Measurements from ENCODE around the gene BRD1. TPM values are rescaled to one million over a fixed set of nuclear protein-coding genes. Genes with fewer than 3 reads are reported as not detected.
A peak's percentile ranks its signal among the peaks of the same experiment; 100 is the strongest.

BRD1 gene
- total and polyA plus RNA-seq, 3 experiments from 2014 or later, result 4.9 to 35.1 (median 32.9) TPM

- H3K4me1 ChIP-seq (ENCODE audit: insufficient read depth, low read length), result peaks cover 6% of the 10 kb centered on the region
- H3K36me3 ChIP-seq (ENCODE audit: insufficient read depth, low read length), result no peaks in the 10 kb centered on the region
- no peak overlapping the region for H3K27ac ChIP-seq (ENCODE audit: low read depth, low read length)
- Mint-ChIP-seq H3K9me3 (peaks cover 0 to 2% (median 0%) of the 10 kb centered on the region in 5 donors), H3K4me3 (peak overlapping the region in 1 of 7 donors; percentile 36), H3K36me3 (no peaks in the 10 kb centered on the region), H3K27me3 (peaks cover 0 to 1% of the 10 kb centered on the region in 2 donors), H3K4me1 (peaks cover 9 to 15% (median 9%) of the 10 kb centered on the region in 3 donors), H3K27ac (peak overlapping the region in 1 of 8 donors; percentile 29)
- no peaks in the 10 kb centered on the region for H3K9me3 ChIP-seq (ENCODE audit: low read length)
- ChIA-PET POLR2A (no interaction called here), CTCF (interaction anchor here (1.5 kb wide), 1 partner anchor 11 kb away, joined by 4 read pairs; no protein-coding TSS in a partner anchor)
- DNase-seq, result no peak
- no peaks in the 10 kb centered on the region for H3K27me3 ChIP-seq (ENCODE audit: insufficient read depth, low read length, poor library complexity, severe bottlenecking)
- H3K4me3 ChIP-seq (ENCODE audit: low read length), result no peak overlapping the region
These were observed 71.0 kb downstream of the BRD1 start for GRCh38 chr22:49756676-49757075.

- Histone ChIP-seq H3K36me3 (ENCODE audit: insufficient read depth, low read length) (no peaks in the 10 kb centered on the region), H3K9me3 (ENCODE audit: low read length) (no peaks in the 10 kb centered on the region), H3K4me3 (ENCODE audit: low read length) (no peak overlapping the region), H3K27me3 (ENCODE audit: insufficient read depth, low read length, poor library complexity, severe bottlenecking) (no peaks in the 10 kb centered on the region), H3K4me1 (ENCODE audit: insufficient read depth, low read length) (peaks cover 4% of the 10 kb centered on the region), H3K27ac (ENCODE audit: low read depth, low read length) (no peak overlapping the region)
- Mint-ChIP-seq H3K9me3 (peaks cover 0 to 2% (median 0%) of the 10 kb centered on the region in 5 donors), H3K27ac (no peak overlapping the region), H3K4me3 (no peak overlapping the region), H3K27me3 (peaks cover 0 to 1% of the 10 kb centered on the region in 2 donors), H3K36me3 (no peaks in the 10 kb centered on the region), H3K4me1 (peaks cover 7 to 12% (median 7%) of the 10 kb centered on the region in 3 donors)
- ChIA-PET CTCF (no interaction called here), POLR2A (no interaction called here)
- no peak for DNase-seq
These were observed 71.5 kb downstream of the BRD1 start for GRCh38 chr22:49756201-49756600.

- no peak overlapping the region for H3K4me3 ChIP-seq (ENCODE audit: low read length)
- ChIA-PET CTCF (no interaction called here), POLR2A (no interaction called here)
- Mint-ChIP-seq H3K9me3 (peaks cover 0 to 2% (median 0%) of the 10 kb centered on the region in 5 donors), H3K4me3 (no peak overlapping the region), H3K4me1 (peaks cover under 1 to 6% (median 3%) of the 10 kb centered on the region in 3 donors), H3K27ac (no peak overlapping the region), H3K27me3 (peaks cover 0 to 1% of the 10 kb centered on the region in 2 donors), H3K36me3 (no peaks in the 10 kb centered on the region)
- H3K4me1 ChIP-seq (ENCODE audit: insufficient read depth, low read length), result no peaks in the 10 kb centered on the region
- no peaks in the 10 kb centered on the region for H3K36me3 ChIP-seq (ENCODE audit: insufficient read depth, low read length)
- no peak for DNase-seq
- no peak overlapping the region for H3K27ac ChIP-seq (ENCODE audit: low read depth, low read length)
- H3K9me3 ChIP-seq (ENCODE audit: low read length), result no peaks in the 10 kb centered on the region
- H3K27me3 ChIP-seq (ENCODE audit: insufficient read depth, low read length, poor library complexity, severe bottlenecking), result no peaks in the 10 kb centered on the region
These were observed 72.1 kb downstream of the BRD1 start for GRCh38 chr22:49755631-49756001.

- no peaks in the 10 kb centered on the region for H3K36me3 Mint-ChIP-seq
- Histone ChIP-seq H3K27me3 (ENCODE audit: insufficient read depth, low read length, poor library complexity, severe bottlenecking) (no peaks in the 10 kb centered on the region), H3K27ac (ENCODE audit: low read depth, low read length) (no peak overlapping the region), H3K9me3 (ENCODE audit: low read length) (no peaks in the 10 kb centered on the region), H3K36me3 (ENCODE audit: insufficient read depth, low read length) (no peaks in the 10 kb centered on the region), H3K4me3 (ENCODE audit: low read length) (no peak overlapping the region), H3K4me1 (ENCODE audit: insufficient read depth, low read length) (no peaks in the 10 kb centered on the region)
- POLR2A ChIA-PET, result no interaction called here
- CTCF ChIA-PET, result no interaction called here
- no peak overlapping the region for H3K27ac Mint-ChIP-seq
- peaks cover 0 to 2% (median 0%) of the 10 kb centered on the region in 5 donors for H3K9me3 Mint-ChIP-seq
- peaks cover 0 to 1% of the 10 kb centered on the region in 2 donors for H3K27me3 Mint-ChIP-seq
- peaks cover 0 to under 1% (median 0%) of the 10 kb centered on the region in 3 donors for H3K4me1 Mint-ChIP-seq
- no peak overlapping the region for H3K4me3 Mint-ChIP-seq
- DNase-seq, result no peak
These were observed 72.7 kb downstream of the BRD1 start for GRCh38 chr22:49754696-49755630.

- ChIA-PET CTCF (no interaction called here), POLR2A (no interaction called here)
- Histone ChIP-seq H3K27ac (ENCODE audit: low read depth, low read length) (no peak overlapping the region), H3K4me1 (ENCODE audit: insufficient read depth, low read length) (no peaks in the 10 kb centered on the region), H3K36me3 (ENCODE audit: insufficient read depth, low read length) (no peaks in the 10 kb centered on the region), H3K4me3 (ENCODE audit: low read length) (no peak overlapping the region), H3K27me3 (ENCODE audit: insufficient read depth, low read length, poor library complexity, severe bottlenecking) (no peaks in the 10 kb centered on the region), H3K9me3 (ENCODE audit: low read length) (no peaks in the 10 kb centered on the region)
- H3K4me3 Mint-ChIP-seq, result no peak overlapping the region
- H3K9me3 Mint-ChIP-seq, result peaks cover 0 to 2% (median 0%) of the 10 kb centered on the region in 5 donors
- H3K4me1 Mint-ChIP-seq, result no peaks in the 10 kb centered on the region
- no peaks in the 10 kb centered on the region for H3K36me3 Mint-ChIP-seq
- no peak for DNase-seq
- H3K27ac Mint-ChIP-seq, result no peak overlapping the region
- H3K27me3 Mint-ChIP-seq, result peaks cover 0 to 1% of the 10 kb centered on the region in 2 donors
These were observed 73.5 kb downstream of the BRD1 start for GRCh38 chr22:49753961-49754695.

- no peaks in the 10 kb centered on the region for H3K4me1 ChIP-seq (ENCODE audit: insufficient read depth, low read length)
- Mint-ChIP-seq H3K36me3 (no peaks in the 10 kb centered on the region), H3K27ac (peak overlapping the region in 1 of 8 donors; percentile 86), H3K4me3 (no peak overlapping the region), H3K27me3 (no peaks in the 10 kb centered on the region), H3K9me3 (peaks cover 0 to 2% (median 0%) of the 10 kb centered on the region in 5 donors), H3K4me1 (no peaks in the 10 kb centered on the region)
- H3K9me3 ChIP-seq (ENCODE audit: low read length), result no peaks in the 10 kb centered on the region
- no peak overlapping the region for H3K4me3 ChIP-seq (ENCODE audit: low read length)
- ChIA-PET CTCF (no interaction called here), POLR2A (no interaction called here)
- H3K27me3 ChIP-seq (ENCODE audit: insufficient read depth, low read length, poor library complexity, severe bottlenecking), result no peaks in the 10 kb centered on the region
- H3K36me3 ChIP-seq (ENCODE audit: insufficient read depth, low read length), result no peaks in the 10 kb centered on the region
- no peak overlapping the region for H3K27ac ChIP-seq (ENCODE audit: low read depth, low read length)
- DNase-seq, result no peak
These were observed 74.3 kb downstream of the BRD1 start for GRCh38 chr22:49753276-49753890.

GRCh38 chr22:49752598-49753091 lies 75.0 kb downstream of the BRD1 start:
- H3K36me3 ChIP-seq (ENCODE audit: insufficient read depth, low read length), result no peaks in the 10 kb centered on the region
- H3K36me3 Mint-ChIP-seq, result no peaks in the 10 kb centered on the region
- no peak overlapping the region for H3K4me3 ChIP-seq (ENCODE audit: low read length)
- H3K4me1 Mint-ChIP-seq, result no peaks in the 10 kb centered on the region
- no peak overlapping the region for H3K4me3 Mint-ChIP-seq
- POLR2A ChIA-PET, result no interaction called here
- H3K9me3 ChIP-seq (ENCODE audit: low read length), result no peaks in the 10 kb centered on the region
- no peaks in the 10 kb centered on the region for H3K4me1 ChIP-seq (ENCODE audit: insufficient read depth, low read length)
- H3K27me3 Mint-ChIP-seq, result no peaks in the 10 kb centered on the region
- no peak overlapping the region for H3K27ac ChIP-seq (ENCODE audit: low read depth, low read length)
- DNase-seq, result no peak
- CTCF ChIA-PET, result interaction anchor here (1.5 kb wide), 1 partner anchor 15 kb away, joined by 3 read pairs; no protein-coding TSS in a partner anchor
- H3K9me3 Mint-ChIP-seq, result peaks cover 3 to 6% (median 4%) of the 10 kb centered on the region in 5 donors
- H3K27ac Mint-ChIP-seq, result no peak overlapping the region
- H3K27me3 ChIP-seq (ENCODE audit: insufficient read depth, low read length, poor library complexity, severe bottlenecking), result no peaks in the 10 kb centered on the region
